ENCODE measurements around the gene PYGB.
"Not testable (repeated sequence)": the region's sequence is repeated elsewhere in the genome, so short reads cannot be mapped to it uniquely, and the experiment has no call there.

The PYGB gene

DNA sequence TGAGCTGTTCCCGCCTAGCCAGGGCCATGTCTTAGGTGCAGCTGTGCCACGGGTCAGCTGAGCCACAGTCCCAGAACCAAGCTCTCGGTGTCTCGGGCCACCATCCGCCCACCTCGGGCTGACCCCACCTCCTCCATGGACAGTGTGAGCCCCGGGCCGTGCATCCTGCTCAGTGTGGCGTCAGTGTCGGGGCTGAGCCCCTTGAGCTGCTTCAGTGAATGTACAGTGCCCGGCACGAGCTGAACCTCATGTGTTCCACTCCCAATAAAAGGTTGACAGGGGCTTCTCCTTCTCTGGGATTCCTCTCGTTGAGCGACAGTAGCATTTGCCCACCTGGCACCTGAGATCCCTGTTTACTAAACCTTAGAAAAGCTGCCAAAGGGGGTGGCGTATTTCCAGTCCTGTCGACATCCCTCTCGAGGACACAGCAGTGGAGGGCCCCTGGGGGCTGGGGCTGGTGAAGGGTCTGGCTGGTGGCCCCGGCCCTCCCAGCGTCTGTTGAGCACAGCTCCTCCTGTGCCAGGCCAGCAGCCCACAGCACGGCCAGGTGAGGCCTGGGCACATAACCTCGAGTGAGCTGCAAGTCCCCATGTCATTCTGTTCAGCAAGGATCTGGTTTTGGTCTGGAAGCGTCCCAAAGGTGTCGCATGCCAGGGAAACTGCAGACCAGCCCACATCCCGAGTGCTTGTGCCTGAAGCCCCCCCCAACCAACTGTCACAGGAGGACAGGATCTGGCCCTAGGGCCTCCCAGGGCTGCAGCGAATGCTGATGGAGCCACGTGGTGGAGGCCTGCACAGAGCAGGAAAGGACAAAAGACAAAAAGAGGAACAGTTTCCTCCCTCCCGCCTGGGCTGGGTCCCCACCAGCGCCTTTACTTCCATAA, 21.2 kb upstream of the PYGB start:
- DNase-seq (ENCODE audit: low read depth in 1 of 2, low spot score in 1 of 2) = peak in 1 of 2 experiments; percentile 44

GRCh38 chr20:25227317-25227831, 20.5 kb upstream of the PYGB start:
- no peak for TF ChIP-seq JUND (IDR thresholded peaks at IDR 0.05; ENCODE audit: low read depth)
- in situ Hi-C loops (cut with HindIII; ENCODE audit: low pct_unique_long_range_greater_than_20kb, low sequenced_read_pairs) = no loop called here
- DNase-seq (ENCODE audit: low read depth in 1 of 2, low spot score in 1 of 2) = peak in 1 of 2 experiments; percentile 75

More for the DNA sequence above, 21.2 kb upstream of the PYGB start:
- TF ChIP-seq JUND (IDR thresholded peaks at IDR 0.05; ENCODE audit: low read depth) = no peak
- in situ Hi-C loops (cut with HindIII; ENCODE audit: low pct_unique_long_range_greater_than_20kb, low sequenced_read_pairs) = no loop called here

DNA sequence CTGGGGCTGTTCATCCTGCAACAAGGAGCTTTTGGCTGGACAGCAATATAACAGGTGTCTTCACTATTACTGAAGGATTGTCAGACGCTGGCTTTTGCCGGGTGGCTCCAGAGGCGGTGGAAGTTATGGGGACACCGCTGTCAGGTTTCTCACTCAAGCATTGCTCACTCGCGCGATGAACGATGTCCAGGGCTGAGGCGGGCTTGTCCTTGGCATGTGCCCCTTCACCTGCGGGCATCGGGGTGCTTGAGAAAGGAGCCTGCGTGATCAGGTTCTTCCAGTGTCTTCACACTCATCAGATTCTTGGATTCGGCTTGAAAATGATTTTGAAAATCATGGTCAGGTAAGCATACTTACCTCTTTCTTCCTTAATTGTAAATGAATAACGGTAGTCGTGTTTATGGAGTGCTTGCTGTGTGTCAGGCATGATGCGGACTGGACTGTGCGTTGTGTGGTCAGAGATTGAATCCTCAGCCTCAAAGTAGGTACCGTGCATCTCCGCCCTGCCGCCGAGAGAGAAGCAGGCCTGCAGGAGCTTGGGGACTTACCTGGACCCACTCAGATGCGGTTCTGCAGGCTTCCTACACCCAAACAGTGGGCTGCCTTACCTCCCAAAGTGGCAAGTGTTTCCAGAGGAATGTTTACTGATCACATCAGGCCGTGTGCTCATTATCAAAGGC, 18.3 kb upstream of the PYGB start:
- no peak for TF ChIP-seq JUND (IDR thresholded peaks at IDR 0.05; ENCODE audit: low read depth)
- in situ Hi-C loops (cut with HindIII; ENCODE audit: low pct_unique_long_range_greater_than_20kb, low sequenced_read_pairs) = no loop called here
- no peak for DNase-seq (ENCODE audit: low read depth in 1 of 2, low spot score in 1 of 2)

DNA sequence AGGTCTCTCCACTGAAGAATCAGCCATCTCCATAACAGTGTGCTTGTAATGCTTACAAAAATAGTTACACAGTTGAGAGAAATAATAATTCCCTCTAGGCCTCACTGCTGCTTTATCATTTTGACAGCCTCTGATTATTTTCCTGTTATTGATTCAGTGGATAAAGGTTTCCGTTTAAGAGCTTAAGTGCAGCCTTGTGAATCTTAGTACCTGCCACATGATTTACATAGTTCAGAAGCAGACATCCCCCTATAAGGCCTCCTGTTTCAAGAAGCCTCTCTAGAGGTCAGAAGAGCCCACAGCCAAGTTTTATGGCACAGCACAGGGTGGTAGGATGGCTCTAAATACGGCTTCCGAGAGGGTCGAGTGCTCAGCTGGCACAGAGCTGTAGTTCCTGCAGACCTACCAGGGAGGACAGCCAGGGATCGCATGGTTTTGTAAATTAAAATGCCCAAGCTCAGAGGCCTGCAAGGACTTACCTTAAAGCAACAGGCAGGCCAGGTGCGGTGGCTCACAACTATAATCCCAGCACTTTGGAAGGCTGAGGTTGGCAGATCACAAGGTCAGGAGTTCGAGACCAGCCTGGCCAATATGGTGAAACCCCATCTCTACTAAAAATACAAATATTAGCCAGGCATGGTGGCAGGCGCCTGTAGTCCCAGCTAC, 17.6 kb upstream of the PYGB start:
- TF ChIP-seq JUND (IDR thresholded peaks at IDR 0.05; ENCODE audit: low read depth) = no peak
- in situ Hi-C loops (cut with HindIII; ENCODE audit: low pct_unique_long_range_greater_than_20kb, low sequenced_read_pairs) = no loop called here
- no peak for DNase-seq (ENCODE audit: low read depth in 1 of 2, low spot score in 1 of 2)

DNA sequence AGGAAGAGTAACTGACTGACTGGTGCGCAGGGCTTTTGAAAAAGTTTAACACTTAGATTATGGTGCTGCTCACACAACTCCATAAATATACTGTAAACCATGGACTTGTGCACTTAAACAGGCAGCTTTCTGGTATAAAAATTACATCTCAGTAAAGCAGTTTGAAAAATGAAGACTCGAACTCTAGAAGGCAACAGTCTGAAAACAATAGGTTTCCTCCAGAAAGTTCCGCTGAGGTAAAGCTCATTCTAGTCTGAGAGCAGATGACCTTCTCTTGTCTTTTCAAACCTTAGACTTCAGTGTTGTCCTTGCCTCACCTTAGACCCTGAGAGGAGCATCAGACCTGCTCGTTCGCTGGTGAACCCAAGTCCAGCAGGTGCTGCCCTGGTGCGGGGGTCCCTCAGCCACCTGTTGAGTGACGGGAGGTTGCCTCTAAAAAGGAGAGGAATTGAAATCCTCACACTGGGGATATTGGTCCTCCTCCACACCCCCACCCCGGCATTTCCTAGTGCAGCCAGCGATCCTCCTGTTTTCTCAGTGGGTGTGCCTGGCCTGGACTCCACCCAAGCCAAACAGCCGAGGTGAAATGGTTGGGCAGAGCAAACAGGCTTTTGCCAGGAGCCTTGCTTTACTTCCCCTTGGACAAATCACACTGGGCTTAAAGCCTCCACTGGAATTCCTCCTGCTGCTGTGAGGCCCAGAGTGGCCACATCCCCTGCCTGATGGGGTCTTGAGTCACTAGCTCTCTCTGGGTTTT, 14.7 kb upstream of the PYGB start:
- DNase-seq (ENCODE audit: low read depth in 1 of 2, low spot score in 1 of 2) = peak; percentile 78 to 90
- no peak for TF ChIP-seq JUND (IDR thresholded peaks at IDR 0.05; ENCODE audit: low read depth)
- in situ Hi-C loops (cut with HindIII; ENCODE audit: low pct_unique_long_range_greater_than_20kb, low sequenced_read_pairs) = no loop called here

DNA sequence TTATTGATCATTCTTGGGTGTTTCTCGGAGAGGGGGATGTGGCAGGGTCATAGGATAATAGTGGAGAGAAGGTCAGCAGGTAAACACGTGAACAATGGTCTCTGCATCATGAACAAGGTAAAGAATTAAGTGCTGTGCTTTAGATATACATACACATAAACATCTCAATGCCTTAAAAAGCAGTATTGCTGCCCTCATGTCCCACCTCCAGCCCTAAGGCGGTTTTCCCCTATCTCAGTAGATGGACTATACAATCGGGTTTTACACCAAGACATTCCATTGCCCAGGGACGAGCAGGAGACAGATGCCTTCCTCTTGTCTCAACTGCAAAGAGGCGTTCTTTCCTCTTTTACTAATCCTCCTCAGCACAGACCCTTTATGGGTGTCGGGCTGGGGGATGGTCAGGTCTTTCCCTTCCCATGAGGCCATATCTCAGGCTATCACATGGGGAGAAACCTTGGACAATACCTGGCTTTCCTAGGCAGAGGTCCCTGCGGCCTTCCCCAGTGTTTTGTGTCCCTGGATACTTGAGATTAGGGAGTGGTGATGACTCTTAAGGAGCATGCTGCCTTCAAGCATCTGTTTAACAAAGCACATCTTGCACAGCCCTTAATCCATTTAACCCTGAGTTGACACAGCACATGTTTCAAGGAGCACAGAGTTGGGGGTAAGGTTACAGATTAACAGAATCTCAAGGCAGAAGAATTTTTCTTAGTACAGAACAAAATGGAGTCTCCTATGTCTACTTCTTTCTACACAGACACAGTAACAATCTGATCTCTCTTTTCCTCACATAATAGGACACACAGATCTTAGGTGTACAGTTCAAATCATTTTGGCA, 13.7 kb upstream of the PYGB start:
- in situ Hi-C loops (cut with HindIII; ENCODE audit: low pct_unique_long_range_greater_than_20kb, low sequenced_read_pairs); DNase-seq (ENCODE audit: low read depth in 1 of 2, low spot score in 1 of 2): not testable (repeated sequence)

DNA sequence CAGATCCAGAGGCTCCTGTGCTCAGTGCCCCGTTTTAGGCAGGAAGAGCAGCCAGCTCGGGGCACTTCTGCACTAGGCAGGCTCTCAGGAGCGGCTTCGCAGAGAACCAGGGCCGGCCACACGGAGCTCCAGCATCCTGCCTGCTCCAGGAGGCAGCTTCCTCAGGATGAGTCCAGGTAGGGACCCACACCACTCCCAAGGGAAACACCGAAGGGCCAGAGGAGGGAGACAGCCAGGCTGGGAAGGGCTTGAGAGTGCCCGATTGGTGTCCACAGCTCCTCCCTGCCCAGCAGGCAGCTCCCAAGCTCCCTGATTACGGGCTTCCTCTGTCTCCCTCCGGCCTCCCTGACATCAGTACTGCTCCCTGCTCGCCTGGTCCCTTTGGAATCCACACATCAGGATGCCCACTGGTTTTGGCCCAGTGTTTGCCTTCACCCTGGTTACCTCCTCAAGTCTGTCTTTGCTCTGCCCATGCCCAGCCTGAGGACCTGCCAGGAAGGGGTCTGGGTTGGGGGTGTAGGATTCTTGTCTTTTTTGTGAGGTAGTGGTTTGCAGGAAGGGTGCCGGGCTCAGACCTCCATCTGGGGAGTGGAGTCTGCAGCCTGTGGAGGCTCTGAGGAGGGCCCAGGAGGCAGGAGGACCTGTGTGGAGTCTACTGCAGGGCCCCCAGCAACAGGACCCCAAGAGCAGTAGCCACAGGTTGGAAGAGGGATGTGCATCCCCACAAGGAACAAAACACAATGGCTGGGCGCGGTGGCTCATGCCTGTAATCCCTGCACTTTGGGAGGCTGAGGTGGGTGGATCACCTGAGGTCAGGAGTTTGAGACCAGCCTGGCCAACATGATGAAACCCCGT, 11.2 kb upstream of the PYGB start:
- no peak for DNase-seq (ENCODE audit: low read depth in 1 of 2, low spot score in 1 of 2)
- in situ Hi-C loops (cut with HindIII; ENCODE audit: low pct_unique_long_range_greater_than_20kb, low sequenced_read_pairs) = no loop called here
- no peak for TF ChIP-seq JUND (IDR thresholded peaks at IDR 0.05; ENCODE audit: low read depth)

DNA sequence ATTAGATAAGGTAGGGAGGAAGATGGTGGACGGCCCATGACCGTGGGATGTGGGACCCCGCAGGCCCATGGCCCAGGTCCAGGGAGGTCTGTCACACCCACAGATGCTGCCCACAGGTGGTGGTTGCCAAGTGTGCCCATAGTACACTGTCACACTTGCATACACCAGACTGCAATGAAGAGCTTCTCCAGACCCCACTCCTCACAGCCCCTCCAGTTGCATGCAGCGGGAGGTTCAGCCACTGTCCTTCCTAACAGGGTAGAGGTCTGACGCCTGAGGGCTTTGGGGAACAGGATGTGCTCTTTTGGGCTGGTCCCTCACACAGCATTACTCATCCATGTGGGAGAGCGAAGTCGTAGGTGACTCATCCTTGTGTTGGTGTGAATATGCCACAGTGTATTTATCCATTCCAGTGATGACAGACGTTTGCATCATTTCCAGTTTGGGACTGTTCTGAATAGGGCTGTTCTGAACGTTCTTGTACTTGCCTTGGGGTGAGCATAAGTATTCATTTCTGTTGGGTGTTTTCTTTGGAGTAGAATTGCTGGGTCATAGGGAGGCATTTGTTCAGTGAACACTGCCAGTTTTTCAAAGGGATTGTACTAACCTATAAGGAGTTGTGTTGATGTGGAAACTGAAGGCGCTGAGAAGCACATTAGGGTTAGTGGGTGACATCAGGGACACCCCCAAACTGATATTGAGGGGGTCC, 10.1 kb upstream of the PYGB start:
- no peak; the same call in 1 of the 2 replicates for TF ChIP-seq JUND (IDR thresholded peaks at IDR 0.05; ENCODE audit: low read depth)
- in situ Hi-C loops (cut with HindIII; ENCODE audit: low pct_unique_long_range_greater_than_20kb, low sequenced_read_pairs) = no loop called here
- DNase-seq (ENCODE audit: low read depth in 1 of 2, low spot score in 1 of 2) = peak in 1 of 2 experiments; percentile 87

DNA sequence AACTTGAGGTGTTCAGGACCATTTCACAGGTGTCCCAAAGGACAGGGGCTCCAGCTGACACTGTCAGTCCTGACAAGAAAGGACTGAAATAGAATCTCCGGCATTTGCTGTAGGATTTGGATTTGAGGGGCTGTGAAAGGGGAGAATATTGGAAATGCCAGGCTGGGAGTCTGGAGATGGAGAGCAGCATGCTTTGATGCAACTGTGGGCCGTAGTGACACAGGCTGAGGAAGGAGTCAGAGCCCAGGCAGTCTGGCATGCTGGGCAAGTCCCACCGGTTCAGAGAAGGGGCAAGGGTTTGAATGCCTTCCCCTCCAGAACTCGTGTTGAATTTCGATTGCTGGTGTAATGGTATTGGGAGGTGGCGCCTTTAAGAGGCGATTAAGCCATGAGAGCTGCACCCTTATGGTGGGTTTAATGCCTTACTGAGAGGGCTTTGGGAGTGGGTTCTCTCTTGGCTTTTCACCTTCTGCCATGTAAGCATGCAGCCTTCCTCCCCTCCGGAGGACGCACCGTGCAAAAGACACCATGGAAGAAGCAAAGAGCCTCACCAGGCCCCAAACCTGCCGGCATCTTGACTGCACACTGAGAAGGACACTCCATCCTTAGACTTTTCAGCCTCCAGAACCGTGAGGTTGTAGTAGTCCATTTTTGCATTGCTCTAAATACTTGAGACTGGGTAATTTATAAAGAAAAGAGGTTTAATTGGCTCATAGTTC, 9.4 kb upstream of the PYGB start:
- no peak for TF ChIP-seq JUND (IDR thresholded peaks at IDR 0.05; ENCODE audit: low read depth)
- no peak for DNase-seq (ENCODE audit: low read depth in 1 of 2, low spot score in 1 of 2)
- in situ Hi-C loops (cut with HindIII; ENCODE audit: low pct_unique_long_range_greater_than_20kb, low sequenced_read_pairs) = no loop called here

Measured in T47D (cell line).